Measurements from ENCODE around the gene CMC1.

DNA sequence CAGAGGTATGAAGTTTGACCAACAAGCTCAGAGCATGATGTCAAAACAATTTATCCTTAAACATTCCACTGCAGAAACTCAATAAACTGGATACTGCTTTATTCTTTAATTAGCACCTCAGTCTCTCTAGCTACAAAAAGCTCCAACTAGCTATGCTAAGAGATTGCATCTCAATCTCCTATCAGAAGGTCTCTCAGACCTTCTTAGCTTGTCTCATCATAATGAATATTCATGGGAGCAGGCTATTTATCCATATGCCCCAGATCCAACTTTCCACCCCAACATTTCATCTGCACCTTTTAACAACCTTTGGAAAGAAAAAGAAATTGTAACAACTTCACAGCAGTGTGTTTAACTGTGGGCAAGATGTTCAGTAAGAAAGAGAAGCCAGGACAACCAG is 95.8 kb downstream of the CMC1 start:
- TF ChIP-seq CEBPB (IDR thresholded peaks at IDR 0.05) (no peak), USF1 (IDR thresholded peaks at IDR 0.05) (no peak), RAD21 (IDR thresholded peaks at IDR 0.05; ENCODE audit: low read depth) (no peak), NFIC (IDR thresholded peaks at IDR 0.05) (no peak), MAX (IDR thresholded peaks at IDR 0.05) (no peak), TCF12 (IDR thresholded peaks at IDR 0.05; ENCODE audit: low read depth) (no peak), EP300 (IDR thresholded peaks at IDR 0.05; ENCODE audit: borderline replicate concordance) (no peak), EGR1 (IDR thresholded peaks at IDR 0.05) (no peak), TEAD4 (IDR thresholded peaks at IDR 0.05) (no peak), TAF1 (IDR thresholded peaks at IDR 0.05; ENCODE audit: low read depth) (no peak), CREB1 (IDR thresholded peaks at IDR 0.05; ENCODE audit: low read depth) (no peak), FOXM1 (IDR thresholded peaks at IDR 0.05; ENCODE audit: borderline replicate concordance, low read depth) (no peak)
- TF ChIP-seq, protein P1, sequence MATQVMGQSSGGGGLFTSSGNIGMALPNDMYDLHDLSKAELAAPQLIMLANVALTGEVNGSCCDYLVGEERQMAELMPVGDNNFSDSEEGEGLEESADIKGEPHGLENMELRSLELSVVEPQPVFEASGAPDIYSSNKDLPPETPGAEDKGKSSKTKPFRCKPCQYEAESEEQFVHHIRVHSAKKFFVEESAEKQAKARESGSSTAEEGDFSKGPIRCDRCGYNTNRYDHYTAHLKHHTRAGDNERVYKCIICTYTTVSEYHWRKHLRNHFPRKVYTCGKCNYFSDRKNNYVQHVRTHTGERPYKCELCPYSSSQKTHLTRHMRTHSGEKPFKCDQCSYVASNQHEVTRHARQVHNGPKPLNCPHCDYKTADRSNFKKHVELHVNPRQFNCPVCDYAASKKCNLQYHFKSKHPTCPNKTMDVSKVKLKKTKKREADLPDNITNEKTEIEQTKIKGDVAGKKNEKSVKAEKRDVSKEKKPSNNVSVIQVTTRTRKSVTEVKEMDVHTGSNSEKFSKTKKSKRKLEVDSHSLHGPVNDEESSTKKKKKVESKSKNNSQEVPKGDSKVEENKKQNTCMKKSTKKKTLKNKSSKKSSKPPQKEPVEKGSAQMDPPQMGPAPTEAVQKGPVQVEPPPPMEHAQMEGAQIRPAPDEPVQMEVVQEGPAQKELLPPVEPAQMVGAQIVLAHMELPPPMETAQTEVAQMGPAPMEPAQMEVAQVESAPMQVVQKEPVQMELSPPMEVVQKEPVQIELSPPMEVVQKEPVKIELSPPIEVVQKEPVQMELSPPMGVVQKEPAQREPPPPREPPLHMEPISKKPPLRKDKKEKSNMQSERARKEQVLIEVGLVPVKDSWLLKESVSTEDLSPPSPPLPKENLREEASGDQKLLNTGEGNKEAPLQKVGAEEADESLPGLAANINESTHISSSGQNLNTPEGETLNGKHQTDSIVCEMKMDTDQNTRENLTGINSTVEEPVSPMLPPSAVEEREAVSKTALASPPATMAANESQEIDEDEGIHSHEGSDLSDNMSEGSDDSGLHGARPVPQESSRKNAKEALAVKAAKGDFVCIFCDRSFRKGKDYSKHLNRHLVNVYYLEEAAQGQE (IDR thresholded peaks at IDR 0.05; ENCODE audit: low read depth): no peak

Data from Ishikawa (cell line).